Measurements from ENCODE around the gene PIPOX.

The PIPOX gene

GRCh38 chr17:29061036-29061435 is 18.1 kb downstream of the PIPOX start:
- no peak for DNase-seq (ENCODE audit: low read depth)
- H3K4me3 ChIP-seq (ENCODE audit: low read depth, low read length) = no peak overlapping the region
- TF ChIP-seq, protein P1, sequence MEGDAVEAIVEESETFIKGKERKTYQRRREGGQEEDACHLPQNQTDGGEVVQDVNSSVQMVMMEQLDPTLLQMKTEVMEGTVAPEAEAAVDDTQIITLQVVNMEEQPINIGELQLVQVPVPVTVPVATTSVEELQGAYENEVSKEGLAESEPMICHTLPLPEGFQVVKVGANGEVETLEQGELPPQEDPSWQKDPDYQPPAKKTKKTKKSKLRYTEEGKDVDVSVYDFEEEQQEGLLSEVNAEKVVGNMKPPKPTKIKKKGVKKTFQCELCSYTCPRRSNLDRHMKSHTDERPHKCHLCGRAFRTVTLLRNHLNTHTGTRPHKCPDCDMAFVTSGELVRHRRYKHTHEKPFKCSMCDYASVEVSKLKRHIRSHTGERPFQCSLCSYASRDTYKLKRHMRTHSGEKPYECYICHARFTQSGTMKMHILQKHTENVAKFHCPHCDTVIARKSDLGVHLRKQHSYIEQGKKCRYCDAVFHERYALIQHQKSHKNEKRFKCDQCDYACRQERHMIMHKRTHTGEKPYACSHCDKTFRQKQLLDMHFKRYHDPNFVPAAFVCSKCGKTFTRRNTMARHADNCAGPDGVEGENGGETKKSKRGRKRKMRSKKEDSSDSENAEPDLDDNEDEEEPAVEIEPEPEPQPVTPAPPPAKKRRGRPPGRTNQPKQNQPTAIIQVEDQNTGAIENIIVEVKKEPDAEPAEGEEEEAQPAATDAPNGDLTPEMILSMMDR (IDR thresholded peaks at IDR 0.05; ENCODE audit: control insufficient read depth, extremely low read depth, insufficient read depth) = no peak

DNA sequence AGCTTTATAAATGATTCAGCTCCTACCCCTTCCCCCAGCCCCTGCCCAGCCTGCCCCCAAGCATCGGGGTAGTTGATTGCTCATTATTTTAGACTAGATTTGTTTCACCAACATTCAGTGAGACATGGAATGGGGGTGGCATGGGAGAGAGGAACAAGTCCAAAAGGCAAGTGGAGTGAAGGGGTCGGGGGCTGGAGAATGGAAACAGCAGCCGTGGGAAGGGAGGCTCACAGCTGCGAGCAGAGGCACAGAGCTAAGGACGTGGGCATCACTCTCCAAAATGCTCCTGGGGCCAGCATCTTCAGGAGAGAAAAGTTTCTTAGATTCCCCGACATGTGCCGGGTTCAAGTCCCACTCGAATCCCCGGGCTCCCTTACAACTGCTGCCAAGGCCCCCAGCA is 19.3 kb downstream of the PIPOX start:
- TF ChIP-seq, protein P1 (IDR thresholded peaks at IDR 0.05; ENCODE audit: control insufficient read depth, extremely low read depth, insufficient read depth) = no peak
- no peak for DNase-seq (ENCODE audit: low read depth)
- H3K4me3 ChIP-seq (ENCODE audit: low read depth, low read length) = no peak overlapping the region

- TF ChIP-seq, protein P1 (IDR thresholded peaks at IDR 0.05; ENCODE audit: control insufficient read depth, extremely low read depth, insufficient read depth) = no peak
- H3K4me3 ChIP-seq (ENCODE audit: low read depth, low read length) = no peak overlapping the region
- DNase-seq (ENCODE audit: low read depth) = no peak
Observed at GRCh38 chr17:29063992-29064391, 21.1 kb downstream of the PIPOX start.

- no peak overlapping the region for H3K4me3 ChIP-seq (ENCODE audit: low read depth, low read length)
- TF ChIP-seq, protein P1 (IDR thresholded peaks at IDR 0.05; ENCODE audit: control insufficient read depth, extremely low read depth, insufficient read depth) = no peak
- DNase-seq (ENCODE audit: low read depth) = no peak
Observed at GRCh38 chr17:29066047-29066446, 23.1 kb downstream of the PIPOX start.

GRCh38 chr17:29066606-29067005 is 23.7 kb downstream of the PIPOX start:
- DNase-seq (ENCODE audit: low read depth) = no peak

GRCh38 chr17:29068818-29069217 is 25.9 kb downstream of the PIPOX start:
- DNase-seq (ENCODE audit: low read depth) = no peak
- no peak overlapping the region for H3K4me3 ChIP-seq (ENCODE audit: low read depth, low read length)
- TF ChIP-seq, protein P1 (IDR thresholded peaks at IDR 0.05; ENCODE audit: control insufficient read depth, extremely low read depth, insufficient read depth) = no peak

More at GRCh38 chr17:29066606-29067005, 23.7 kb downstream of the PIPOX start:
- H3K4me3 ChIP-seq (ENCODE audit: low read depth, low read length) = no peak overlapping the region
- TF ChIP-seq, protein P1 (IDR thresholded peaks at IDR 0.05; ENCODE audit: control insufficient read depth, extremely low read depth, insufficient read depth) = no peak

DNA sequence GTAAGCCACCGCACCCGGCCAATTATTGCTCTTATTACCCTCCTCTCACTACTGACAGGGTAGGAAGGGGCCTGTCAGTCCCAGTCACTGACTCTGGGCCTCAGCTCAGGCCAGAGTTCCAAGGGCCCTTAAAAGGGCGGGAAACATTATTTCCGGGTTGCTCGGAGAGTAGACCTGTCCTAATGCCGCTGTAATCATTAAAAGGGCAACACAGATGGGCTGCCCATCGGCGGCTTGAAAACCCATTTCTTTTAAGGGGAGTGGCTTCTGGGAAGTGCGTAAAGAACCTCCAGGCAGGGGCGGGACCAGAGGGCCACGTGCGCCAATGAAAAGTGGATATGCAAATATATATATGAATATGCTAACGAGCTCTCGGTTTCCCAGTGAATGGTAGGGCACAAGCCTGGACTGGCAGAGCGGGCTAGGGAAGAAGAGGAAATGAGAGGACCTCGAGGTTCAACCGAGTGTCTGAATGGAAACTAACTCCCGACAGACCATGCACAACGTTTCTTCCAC is 26.6 kb downstream of the PIPOX start:
- DNase-seq (ENCODE audit: low read depth) = no peak
- H3K4me3 ChIP-seq (ENCODE audit: low read depth, low read length) = no peak overlapping the region
- TF ChIP-seq, protein P1 (IDR thresholded peaks at IDR 0.05; ENCODE audit: control insufficient read depth, extremely low read depth, insufficient read depth) = no peak

Measured in LNCaP clone FGC (cell line).